ENCODE data around the gene INPP5D. TPM values are rescaled to one million over a fixed set of nuclear protein-coding genes. Genes with fewer than 3 reads are reported as not detected.
"Not testable (repeated sequence)": the region's sequence is repeated elsewhere in the genome, so short reads cannot be mapped to it uniquely, and the experiment has no call there.

INPP5D gene
- polyA plus RNA-seq, 1 donor (not counting 4 experiments of a cell fraction or from before 2014, with no cell fraction given) = 7.5 TPM

GRCh38 chr2:233049194-233049761 lies 10.9 kb upstream of the INPP5D start:
- no peak overlapping the region for H3K27ac ChIP-seq (ENCODE audit: control insufficient read depth, insufficient read depth, low read length)
- no peak overlapping the region for H3K4me2 ChIP-seq (ENCODE audit: control insufficient read depth, extremely low read depth, insufficient read depth, low read depth, low read length)
- H3K36me3 ChIP-seq (ENCODE audit: control insufficient read depth in 2 of 2, extremely low read depth in 1 of 2, insufficient read depth in 2 of 2, low read length in 2 of 2) = no peaks in the 10 kb centered on the region
- H2AFZ ChIP-seq (ENCODE audit: control insufficient read depth, low read length) = no peak overlapping the region
- peak; percentile 87 for FAIRE-seq
- H3K9me1 ChIP-seq (ENCODE audit: control insufficient read depth, extremely low read depth, insufficient read depth, low read length) = no peaks in the 10 kb centered on the region
- H3K79me2 ChIP-seq (ENCODE audit: control insufficient read depth, insufficient read depth, low read length) = no peaks in the 10 kb centered on the region
- H3K4me1 ChIP-seq (ENCODE audit: control insufficient read depth, extremely low read depth, insufficient read depth, low read length) = peaks cover 21% of the 10 kb centered on the region
- H3K9ac ChIP-seq (ENCODE audit: control insufficient read depth, extremely low read depth, insufficient read depth, low read length) = no peak overlapping the region
- H4K20me1 ChIP-seq (ENCODE audit: control insufficient read depth, extremely low read depth, insufficient read depth, low read length) = no peaks in the 10 kb centered on the region
- dilution Hi-C loops (cut with MboI; ENCODE audit: extremely low pct_ligation_motif_present, low sequenced_read_pairs) = no loop called here
- DNase-seq (ENCODE audit: low read depth, low spot score) = no peak
- no peak overlapping the region for H3K4me3 ChIP-seq (ENCODE audit: control insufficient read depth in 2 of 3, extremely low read depth in 1 of 3, insufficient read depth in 2 of 3, low read depth in 1 of 3, low read length in 3 of 3)
- TF ChIP-seq CTCF (optimal IDR thresholded peaks at IDR 0.05 in 1 of 3, IDR thresholded peaks at IDR 0.05 in 1 of 3, conservative IDR thresholded peaks at IDR 0.05 in 1 of 3; ENCODE audit: extremely low read depth in 1 of 3, insufficient read depth in 2 of 3, low read length in 3 of 3) = no peak
- peaks cover 5% of the 10 kb centered on the region for H3K27me3 ChIP-seq (ENCODE audit: control insufficient read depth, extremely low read depth, insufficient read depth, low read length)
- no peaks in the 10 kb centered on the region for H3K9me3 ChIP-seq (ENCODE audit: control insufficient read depth, low read depth, low read length)

GRCh38 chr2:233051241-233052149 lies 8.6 kb upstream of the INPP5D start:
- Histone ChIP-seq H3K4me2 (ENCODE audit: control insufficient read depth, extremely low read depth, insufficient read depth, low read depth, low read length) (peak overlapping the region; percentile 51), H3K27ac (ENCODE audit: control insufficient read depth, insufficient read depth, low read length) (no peak overlapping the region), H3K79me2 (ENCODE audit: control insufficient read depth, insufficient read depth, low read length) (no peaks in the 10 kb centered on the region), H3K4me1 (ENCODE audit: control insufficient read depth, extremely low read depth, insufficient read depth, low read length) (peaks cover 21% of the 10 kb centered on the region), H3K9ac (ENCODE audit: control insufficient read depth, extremely low read depth, insufficient read depth, low read length) (no peak overlapping the region), H3K9me1 (ENCODE audit: control insufficient read depth, extremely low read depth, insufficient read depth, low read length) (no peaks in the 10 kb centered on the region), H3K36me3 (ENCODE audit: control insufficient read depth in 2 of 2, extremely low read depth in 1 of 2, insufficient read depth in 2 of 2, low read length in 2 of 2) (no peaks in the 10 kb centered on the region), H3K27me3 (ENCODE audit: control insufficient read depth, extremely low read depth, insufficient read depth, low read length) (peaks cover 13% of the 10 kb centered on the region), H2AFZ (ENCODE audit: control insufficient read depth, low read length) (peak overlapping the region; percentile 69), H3K4me3 (ENCODE audit: control insufficient read depth in 2 of 3, extremely low read depth in 1 of 3, insufficient read depth in 2 of 3, low read depth in 1 of 3, low read length in 3 of 3) (no peak overlapping the region), H4K20me1 (ENCODE audit: control insufficient read depth, extremely low read depth, insufficient read depth, low read length) (no peaks in the 10 kb centered on the region), H3K9me3 (ENCODE audit: control insufficient read depth, low read depth, low read length) (no peaks in the 10 kb centered on the region)
- FAIRE-seq = peak; percentile 94
- no peak for TF ChIP-seq EZH2 (IDR thresholded peaks at IDR 0.05; ENCODE audit: low read length)
- no peak for TF ChIP-seq CTCF (optimal IDR thresholded peaks at IDR 0.05 in 1 of 3, IDR thresholded peaks at IDR 0.05 in 1 of 3, conservative IDR thresholded peaks at IDR 0.05 in 1 of 3; ENCODE audit: extremely low read depth in 1 of 3, insufficient read depth in 2 of 3, low read length in 3 of 3)
- dilution Hi-C loops (cut with MboI; ENCODE audit: extremely low pct_ligation_motif_present, low sequenced_read_pairs) = no loop called here
- no peak for DNase-seq (ENCODE audit: low read depth, low spot score)

- H3K9ac ChIP-seq (ENCODE audit: control insufficient read depth, extremely low read depth, insufficient read depth, low read length); H3K27ac ChIP-seq (ENCODE audit: control insufficient read depth, insufficient read depth, low read length): not testable (repeated sequence)
Observed at GRCh38 chr2:233052517-233052916, 7.6 kb upstream of the INPP5D start.

More at GRCh38 chr2:233052517-233052916, 7.6 kb upstream of the INPP5D start:
- DNase-seq (ENCODE audit: low read depth, low spot score); H2AFZ ChIP-seq (ENCODE audit: control insufficient read depth, low read length); dilution Hi-C loops (cut with MboI; ENCODE audit: extremely low pct_ligation_motif_present, low sequenced_read_pairs); FAIRE-seq; H4K20me1 ChIP-seq (ENCODE audit: control insufficient read depth, extremely low read depth, insufficient read depth, low read length); H3K4me3 ChIP-seq (ENCODE audit: control insufficient read depth in 2 of 3, extremely low read depth in 1 of 3, insufficient read depth in 2 of 3, low read depth in 1 of 3, low read length in 3 of 3); H3K79me2 ChIP-seq (ENCODE audit: control insufficient read depth, insufficient read depth, low read length); H3K9me3 ChIP-seq (ENCODE audit: control insufficient read depth, low read depth, low read length); H3K9me1 ChIP-seq (ENCODE audit: control insufficient read depth, extremely low read depth, insufficient read depth, low read length); H3K36me3 ChIP-seq (ENCODE audit: control insufficient read depth in 2 of 2, extremely low read depth in 1 of 2, insufficient read depth in 2 of 2, low read length in 2 of 2): not testable (repeated sequence)
- Histone ChIP-seq H3K27me3 (ENCODE audit: control insufficient read depth, extremely low read depth, insufficient read depth, low read length) (peaks cover 13% of the 10 kb centered on the region), H3K4me1 (ENCODE audit: control insufficient read depth, extremely low read depth, insufficient read depth, low read length) (peaks cover 21% of the 10 kb centered on the region), H3K4me2 (ENCODE audit: control insufficient read depth, extremely low read depth, insufficient read depth, low read depth, low read length) (peak overlapping the region; percentile 51)
